ENCODE results near the gene OPHN1. TPM values are rescaled to one million over a fixed set of nuclear protein-coding genes. Genes with fewer than 3 reads are reported as not detected.

The OPHN1 gene
- total RNA-seq, 2 donors from 2014 or later: 2.5 to 4.3 TPM

DNA sequence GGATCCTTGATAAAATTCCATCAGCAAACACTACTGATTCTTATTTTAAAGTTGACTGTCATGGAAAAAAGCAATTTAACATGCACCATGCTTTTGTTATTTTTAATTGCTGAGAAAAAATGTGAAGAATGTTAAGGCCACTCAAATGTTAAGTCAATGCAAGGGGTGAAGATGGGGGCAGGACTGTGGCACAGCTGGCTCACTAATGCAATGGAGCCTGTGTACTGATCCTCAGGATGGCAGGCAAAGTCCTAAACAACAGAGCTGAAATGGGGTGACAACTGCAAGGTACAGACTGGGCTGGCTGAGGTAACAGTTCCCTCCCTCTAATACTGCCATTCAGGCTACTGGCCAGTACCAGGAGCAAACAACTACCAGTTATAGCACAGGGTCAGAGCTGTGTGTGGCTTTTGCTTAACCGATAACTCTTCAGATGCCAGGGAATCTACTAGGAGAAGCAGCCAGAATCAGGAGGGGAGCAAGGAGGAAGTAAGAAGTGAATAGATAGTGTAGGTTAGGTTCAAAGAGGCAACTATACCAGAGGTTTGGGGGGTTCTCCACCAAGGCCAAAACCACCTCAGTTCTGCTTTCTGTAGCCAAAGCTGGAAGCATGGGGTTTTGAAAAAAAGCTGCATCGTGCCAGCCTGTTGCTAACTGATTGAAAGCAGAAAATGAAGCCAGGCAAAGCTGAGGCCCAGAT is 372.6 kb downstream of the OPHN1 start:
- H3K9me3 ChIP-seq: no peaks in the 10 kb centered on the region
- TF ChIP-seq, protein P1, sequence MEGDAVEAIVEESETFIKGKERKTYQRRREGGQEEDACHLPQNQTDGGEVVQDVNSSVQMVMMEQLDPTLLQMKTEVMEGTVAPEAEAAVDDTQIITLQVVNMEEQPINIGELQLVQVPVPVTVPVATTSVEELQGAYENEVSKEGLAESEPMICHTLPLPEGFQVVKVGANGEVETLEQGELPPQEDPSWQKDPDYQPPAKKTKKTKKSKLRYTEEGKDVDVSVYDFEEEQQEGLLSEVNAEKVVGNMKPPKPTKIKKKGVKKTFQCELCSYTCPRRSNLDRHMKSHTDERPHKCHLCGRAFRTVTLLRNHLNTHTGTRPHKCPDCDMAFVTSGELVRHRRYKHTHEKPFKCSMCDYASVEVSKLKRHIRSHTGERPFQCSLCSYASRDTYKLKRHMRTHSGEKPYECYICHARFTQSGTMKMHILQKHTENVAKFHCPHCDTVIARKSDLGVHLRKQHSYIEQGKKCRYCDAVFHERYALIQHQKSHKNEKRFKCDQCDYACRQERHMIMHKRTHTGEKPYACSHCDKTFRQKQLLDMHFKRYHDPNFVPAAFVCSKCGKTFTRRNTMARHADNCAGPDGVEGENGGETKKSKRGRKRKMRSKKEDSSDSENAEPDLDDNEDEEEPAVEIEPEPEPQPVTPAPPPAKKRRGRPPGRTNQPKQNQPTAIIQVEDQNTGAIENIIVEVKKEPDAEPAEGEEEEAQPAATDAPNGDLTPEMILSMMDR (IDR thresholded peaks at IDR 0.05): no peak
- no peak overlapping the region for H3K4me3 ChIP-seq
- H3K36me3 ChIP-seq: no peaks in the 10 kb centered on the region
- H3K27me3 ChIP-seq: no peaks in the 10 kb centered on the region
- no peak for DNase-seq (ENCODE audit: low spot score)
- H3K27ac ChIP-seq: no peak overlapping the region
- no peaks in the 10 kb centered on the region for H3K4me1 ChIP-seq

GRCh38 chrX:68059469-68059868 is 373.8 kb downstream of the OPHN1 start:
- Histone ChIP-seq H3K27me3 (no peaks in the 10 kb centered on the region), H3K4me1 (no peaks in the 10 kb centered on the region), H3K36me3 (no peaks in the 10 kb centered on the region), H3K27ac (no peak overlapping the region), H3K4me3 (no peak overlapping the region), H3K9me3 (no peaks in the 10 kb centered on the region)
- no peak for DNase-seq (ENCODE audit: low spot score)
- TF ChIP-seq, protein P1 (IDR thresholded peaks at IDR 0.05): no peak

DNA sequence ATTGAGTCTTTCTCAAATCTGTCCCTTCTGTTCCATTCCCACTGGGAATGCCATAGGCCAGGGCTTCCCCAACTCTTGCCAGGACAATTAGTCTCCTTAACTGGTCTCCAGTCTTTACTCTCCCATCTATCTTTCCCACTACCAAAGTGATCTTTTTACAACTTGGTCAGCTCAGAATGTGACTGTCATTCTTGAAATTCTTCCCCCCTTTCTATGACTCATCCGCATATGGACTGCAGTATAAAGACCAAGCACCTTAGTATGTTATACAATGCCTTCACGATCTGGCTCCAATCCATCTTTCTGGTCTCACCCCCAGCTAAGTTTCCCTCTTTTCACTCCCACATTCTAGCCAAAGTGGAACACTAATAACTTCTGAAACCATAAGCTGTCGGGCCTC is 383.8 kb downstream of the OPHN1 start:
- TF ChIP-seq, protein P1 (IDR thresholded peaks at IDR 0.05): no peak
- no peak overlapping the region for H3K4me3 ChIP-seq
- H3K27ac ChIP-seq: no peak overlapping the region
- H3K36me3 ChIP-seq: no peaks in the 10 kb centered on the region
- H3K4me1 ChIP-seq: no peaks in the 10 kb centered on the region
- no peak for DNase-seq (ENCODE audit: low spot score)
- H3K27me3 ChIP-seq: no peaks in the 10 kb centered on the region
- H3K9me3 ChIP-seq: no peaks in the 10 kb centered on the region

- no peak for DNase-seq (ENCODE audit: low spot score)
- Histone ChIP-seq H3K9me3 (no peaks in the 10 kb centered on the region), H3K4me1 (no peaks in the 10 kb centered on the region), H3K27me3 (no peaks in the 10 kb centered on the region), H3K36me3 (no peaks in the 10 kb centered on the region), H3K4me3 (no peak overlapping the region), H3K27ac (no peak overlapping the region)
- TF ChIP-seq, protein P1 (IDR thresholded peaks at IDR 0.05): no peak
Observed at GRCh38 chrX:68048774-68049173, 384.5 kb downstream of the OPHN1 start.

DNA sequence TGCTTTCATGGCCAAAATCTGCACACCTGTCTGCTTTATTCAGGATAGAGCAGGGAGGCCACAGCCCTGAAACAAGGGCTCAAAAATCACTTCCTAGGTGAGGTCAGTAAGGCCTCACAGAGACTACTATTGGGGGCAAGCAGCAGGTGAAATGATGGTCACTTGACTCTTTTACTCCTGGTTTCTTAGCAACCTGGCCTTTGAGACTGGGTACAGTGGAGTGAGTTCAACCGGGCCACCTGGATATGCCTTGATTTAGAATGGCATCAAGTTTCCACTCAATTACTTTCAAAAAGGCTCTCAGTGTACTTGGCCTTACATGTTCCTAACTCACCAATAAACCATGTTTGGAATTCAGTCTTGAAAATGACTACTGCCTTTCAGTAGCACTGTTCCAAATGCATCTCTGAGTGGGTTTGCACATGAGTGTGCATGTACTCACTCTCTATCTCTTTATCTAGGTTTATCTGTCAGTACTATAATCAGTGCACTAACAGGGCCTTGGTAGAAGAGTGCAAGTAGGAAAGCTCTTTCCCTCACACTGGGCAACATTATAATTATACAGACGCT is 388.2 kb downstream of the OPHN1 start:
- Histone ChIP-seq H3K27me3 (no peaks in the 10 kb centered on the region), H3K27ac (no peak overlapping the region), H3K4me3 (no peak overlapping the region), H3K4me1 (no peaks in the 10 kb centered on the region), H3K36me3 (no peaks in the 10 kb centered on the region), H3K9me3 (no peaks in the 10 kb centered on the region)
- DNase-seq (ENCODE audit: low spot score): no peak
- TF ChIP-seq, protein P1 (IDR thresholded peaks at IDR 0.05): no peak
